Mesendoderm (in vitro differentiated cells): ENCODE data around the gene GNAS.
A peak's percentile ranks its signal among the peaks of the same experiment; 100 is the strongest.

ENCODE experiments used
- DNase-seq: peaks from one replicate; pipeline ENCODE4 v3.0.0; 2013
- H2AK5ac ChIP-seq: 2 replicates; pipeline ENCODE4 v1.6.1; 2013; ENCODE audit warnings: low read length, inconsistent platforms
- H2BK120ac ChIP-seq: 2 replicates; pipeline ENCODE4 v1.6.1; 2013; ENCODE audit warnings: low read depth, mild to moderate bottlenecking, low read length, moderate library complexity, mixed read lengths
- H2BK15ac ChIP-seq: replicated peaks from 2 replicates; pipeline ENCODE4 v1.6.1; 2013; ENCODE audit warnings: low read depth, mild to moderate bottlenecking, moderate library complexity
- H2BK5ac ChIP-seq: 2 replicates; pipeline ENCODE4 v1.6.1; 2013; ENCODE audit warnings: low read length, inconsistent platforms
- H3K18ac ChIP-seq: 2 replicates; pipeline ENCODE4 v1.6.1; 2013; ENCODE audit warnings: mild to moderate bottlenecking, low read length, mixed read lengths
- H3K23ac ChIP-seq: one replicate; pipeline ENCODE4 v1.6.1; 2013; ENCODE audit warnings: low read length
- H3K27ac ChIP-seq: 2 replicates; pipeline ENCODE4 v1.5.1; 2013; ENCODE audit warnings: low read depth, mild to moderate bottlenecking, inconsistent platforms, low read length, moderate library complexity
- H3K27me3 ChIP-seq: 2 replicates; pipeline ENCODE4 v1.6.1; 2013; ENCODE audit warnings: low read length, control low read depth, mild to moderate bottlenecking, inconsistent platforms; ENCODE audit not compliant: insufficient read depth, poor library complexity
- H3K36me3 ChIP-seq: 2 replicates; pipeline ENCODE4 v1.6.1; 2013; ENCODE audit warnings: low read length, inconsistent platforms; ENCODE audit not compliant: control insufficient read depth, insufficient read depth
- H3K4ac ChIP-seq: one replicate; pipeline ENCODE4 v1.6.1; 2013; ENCODE audit warnings: low read depth, mild to moderate bottlenecking, low read length, moderate library complexity
- H3K4me1 ChIP-seq: 2 replicates; pipeline ENCODE4 v1.6.1; 2013; ENCODE audit warnings: low read depth, low read length, inconsistent platforms; ENCODE audit not compliant: control insufficient read depth
- H3K4me2 ChIP-seq: 2 replicates; pipeline ENCODE4 v1.6.1; 2013; ENCODE audit warnings: low read length
- H3K4me3 ChIP-seq: 2 replicates; pipeline ENCODE4 v1.5.1; 2013; ENCODE audit warnings: mild to moderate bottlenecking, low read length
- H3K56ac ChIP-seq: one replicate; pipeline ENCODE4 v1.6.1; 2013; ENCODE audit warnings: low read length
- H3K79me1 ChIP-seq: 2 replicates; pipeline ENCODE4 v1.6.1; 2013; ENCODE audit warnings: low read length, inconsistent platforms
- H3K79me2 ChIP-seq: 2 replicates; pipeline ENCODE4 v1.6.1; 2013; ENCODE audit warnings: mild to moderate bottlenecking, low read length; ENCODE audit not compliant: control insufficient read depth, insufficient read depth
- H3K9ac ChIP-seq: 2 replicates; pipeline ENCODE4 v1.6.1; 2013; ENCODE audit warnings: low read length, inconsistent platforms
- H4K5ac ChIP-seq: one replicate; pipeline ENCODE4 v1.6.1; 2013; ENCODE audit warnings: low read length
- H4K8ac ChIP-seq: one replicate; pipeline ENCODE4 v1.6.1; 2013; ENCODE audit warnings: low read depth, mild to moderate bottlenecking, control low read depth, low read length, moderate library complexity
- WGBS: extraction: QIAGEN DNeasy Blood & Tissue Kit; methylation state at CpG from one replicate; pipeline ENCODE4 v1.1.7; 2013; ENCODE audit warnings: low lambda C conversion rate, missing lambda C conversion rate; ENCODE audit not compliant: insufficient coverage; ENCODE audit errors: extremely low coverage; 5-methylcytosine and 5-hydroxymethylcytosine counted together

Gene GNAS

DNA sequence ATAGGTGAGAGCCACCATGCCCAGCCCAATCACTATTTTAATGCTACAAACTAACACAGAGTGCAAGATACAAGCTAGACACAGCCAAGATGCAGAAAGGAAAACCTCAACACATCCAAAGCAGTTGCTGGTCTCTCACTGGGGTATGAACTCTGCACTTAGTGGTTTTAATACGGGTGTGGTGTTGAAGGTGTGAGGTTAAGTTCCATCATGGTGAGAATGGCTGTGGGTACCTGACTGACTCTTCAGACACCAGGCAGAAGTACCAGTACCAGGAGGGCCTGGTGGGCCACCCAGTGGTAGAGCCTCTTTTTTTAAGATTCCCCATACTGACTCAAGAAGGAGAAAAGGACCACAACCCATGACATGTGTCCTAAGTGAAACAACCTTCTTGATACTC, 14.8 kb upstream of the GNAS start:
- no peak for DNase-seq
- Histone ChIP-seq H3K23ac (no peak overlapping the region), H3K4me2 (no peak overlapping the region), H3K27ac (no peak overlapping the region), H3K18ac (no peak overlapping the region), H2BK5ac (no peak overlapping the region), H2BK15ac (no peak overlapping the region), H3K4me1 (peaks cover 2% of the 10 kb centered on the region), H3K4ac (no peak overlapping the region), H4K5ac (no peak overlapping the region), H2AK5ac (no peak overlapping the region), H3K36me3 (peaks cover 2% of the 10 kb centered on the region), H3K4me3 (no peak overlapping the region), H2BK120ac (no peak overlapping the region), H3K79me2 (peaks cover 69% of the 10 kb centered on the region), H3K9ac (no peak overlapping the region), H3K79me1 (no peaks in the 10 kb centered on the region), H3K27me3 (peaks cover 7% of the 10 kb centered on the region), H4K8ac (no peak overlapping the region), H3K56ac (no peak overlapping the region)
- WGBS = no CpG with 5 or more reads among the region's 1 CpG

- DNase-seq = no peak
- Histone ChIP-seq H3K4me2 (no peak overlapping the region), H3K4ac (no peak overlapping the region), H3K9ac (no peak overlapping the region), H3K27ac (no peak overlapping the region), H3K18ac (no peak overlapping the region), H3K56ac (no peak overlapping the region), H4K8ac (no peak overlapping the region), H3K27me3 (peaks cover 7% of the 10 kb centered on the region), H2BK120ac (no peak overlapping the region), H3K79me1 (no peaks in the 10 kb centered on the region), H3K23ac (no peak overlapping the region), H3K4me1 (peaks cover 4% of the 10 kb centered on the region), H2BK5ac (no peak overlapping the region), H3K36me3 (peaks cover 2% of the 10 kb centered on the region), H2AK5ac (no peak overlapping the region), H3K79me2 (peaks cover 67% of the 10 kb centered on the region), H4K5ac (no peak overlapping the region), H2BK15ac (no peak overlapping the region), H3K4me3 (no peak overlapping the region)
- WGBS = no CpG with 5 or more reads among the region's 4 CpGs
Observed at GRCh38 chr20:58838174-58838573, 14.3 kb upstream of the GNAS start.

- Histone ChIP-seq H2BK120ac (no peak overlapping the region), H3K27ac (no peak overlapping the region), H3K23ac (no peak overlapping the region), H3K4me3 (no peak overlapping the region), H3K79me2 (peaks cover 67% of the 10 kb centered on the region), H3K4me2 (peak overlapping the region; percentile 62), H2BK15ac (no peak overlapping the region), H3K56ac (no peak overlapping the region), H2BK5ac (no peak overlapping the region), H3K79me1 (no peaks in the 10 kb centered on the region), H3K4me1 (peaks cover 4% of the 10 kb centered on the region), H4K8ac (no peak overlapping the region), H3K9ac (peak overlapping the region; percentile 6), H3K18ac (no peak overlapping the region), H3K4ac (no peak overlapping the region), H4K5ac (no peak overlapping the region), H3K36me3 (peaks cover 2% of the 10 kb centered on the region), H2AK5ac (no peak overlapping the region), H3K27me3 (peaks cover 7% of the 10 kb centered on the region)
- no CpG with 5 or more reads among the region's 27 CpGs for WGBS
- peak; percentile 69 for DNase-seq
Observed at GRCh38 chr20:58839474-58839874, 13.0 kb upstream of the GNAS start.

DNA sequence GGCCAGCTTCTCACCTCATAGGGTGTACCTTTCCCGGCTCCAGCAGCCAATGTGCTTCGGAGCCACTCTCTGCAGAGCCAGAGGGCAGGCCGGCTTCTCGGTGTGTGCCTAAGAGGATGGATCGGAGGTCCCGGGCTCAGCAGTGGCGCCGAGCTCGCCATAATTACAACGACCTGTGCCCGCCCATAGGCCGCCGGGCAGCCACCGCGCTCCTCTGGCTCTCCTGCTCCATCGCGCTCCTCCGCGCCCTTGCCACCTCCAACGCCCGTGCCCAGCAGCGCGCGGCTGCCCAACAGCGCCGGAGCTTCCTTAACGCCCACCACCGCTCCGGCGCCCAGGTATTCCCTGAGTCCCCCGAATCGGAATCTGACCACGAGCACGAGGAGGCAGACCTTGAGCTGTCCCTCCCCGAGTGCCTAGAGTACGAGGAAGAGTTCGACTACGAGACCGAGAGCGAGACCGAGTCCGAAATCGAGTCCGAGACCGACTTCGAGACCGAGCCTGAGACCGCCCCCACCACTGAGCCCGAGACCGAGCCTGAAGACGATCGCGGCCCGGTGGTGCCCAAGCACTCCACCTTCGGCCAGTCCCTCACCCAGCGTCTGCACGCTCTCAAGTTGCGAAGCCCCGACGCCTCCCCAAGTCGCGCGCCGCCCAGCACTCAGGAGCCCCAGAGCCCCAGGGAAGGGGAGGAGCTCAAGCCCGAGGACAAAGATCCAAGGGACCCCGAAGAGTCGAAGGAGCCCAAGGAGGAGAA, 12.3 kb upstream of the GNAS start:
- H3K4me2 ChIP-seq = peak overlapping the region; percentile 62
- H3K4ac ChIP-seq = no peak overlapping the region
- no peak overlapping the region for H3K18ac ChIP-seq
- no peak overlapping the region for H2BK120ac ChIP-seq
- H3K79me2 ChIP-seq = peaks cover 67% of the 10 kb centered on the region
- no peak overlapping the region for H2BK15ac ChIP-seq
- peaks cover 3% of the 10 kb centered on the region for H3K36me3 ChIP-seq
- H2AK5ac ChIP-seq = no peak overlapping the region
- H3K23ac ChIP-seq = peak overlapping the region; percentile 37
- no peak overlapping the region for H4K5ac ChIP-seq
- no peaks in the 10 kb centered on the region for H3K79me1 ChIP-seq
- peak overlapping the region; percentile 66 for H3K56ac ChIP-seq
- H3K9ac ChIP-seq = peak overlapping the region; percentile 22
- H3K4me3 ChIP-seq = peak overlapping the region; percentile 11
- WGBS = no CpG with 5 or more reads among the region's 67 CpGs
- H4K8ac ChIP-seq = no peak overlapping the region
- H3K27ac ChIP-seq = no peak overlapping the region
- H3K4me1 ChIP-seq = peaks cover 6% of the 10 kb centered on the region
- peaks cover 7% of the 10 kb centered on the region for H3K27me3 ChIP-seq
- H2BK5ac ChIP-seq = no peak overlapping the region
- peak; percentile 36 for DNase-seq

DNA sequence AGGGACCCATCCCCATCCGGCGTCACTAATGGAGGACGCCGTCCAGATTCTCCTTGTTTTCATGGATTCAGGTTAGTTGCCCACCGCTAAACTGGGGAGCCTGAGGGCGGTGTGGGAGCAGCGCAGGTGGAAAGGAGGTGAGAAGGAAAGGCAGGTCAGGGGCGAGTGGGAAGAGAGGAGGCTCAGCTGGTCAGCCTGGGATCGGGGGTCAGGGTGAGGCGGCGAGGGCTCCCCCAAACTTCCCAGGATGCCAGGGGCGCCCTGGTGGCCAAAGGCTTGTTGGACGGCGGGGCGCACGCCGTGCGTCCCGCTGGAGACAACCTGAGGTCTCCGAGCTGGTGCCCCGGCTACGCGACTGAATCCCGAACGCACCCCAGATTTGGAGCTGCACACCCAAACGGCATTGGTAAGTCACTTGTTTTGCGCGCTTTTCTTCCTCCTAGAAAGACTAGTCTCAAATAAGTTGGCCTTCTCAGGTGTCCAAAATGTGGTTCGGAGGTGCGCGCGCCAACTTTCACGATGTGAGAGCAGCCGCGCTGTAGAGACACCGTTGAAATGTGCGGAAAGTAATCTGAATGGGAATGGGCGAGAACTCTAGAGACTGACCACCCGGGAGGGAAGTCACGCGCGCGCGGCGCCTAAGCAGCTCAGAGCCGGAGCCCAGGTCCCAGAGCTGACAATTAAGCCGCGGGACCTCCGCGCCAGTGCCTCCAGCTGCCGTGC, 11.5 kb upstream of the GNAS start:
- H3K27me3 ChIP-seq = peaks cover 7% of the 10 kb centered on the region
- H3K4me3 ChIP-seq = no peak overlapping the region
- H3K36me3 ChIP-seq = peaks cover 3% of the 10 kb centered on the region

More for the DNA sequence above, 11.5 kb upstream of the GNAS start:
- H3K9ac ChIP-seq = no peak overlapping the region
- H3K79me2 ChIP-seq = peaks cover 67% of the 10 kb centered on the region
- no peaks in the 10 kb centered on the region for H3K79me1 ChIP-seq
- H2BK5ac ChIP-seq = no peak overlapping the region
- no peak for DNase-seq
- no CpG with 5 or more reads among the region's 51 CpGs for WGBS
- no peak overlapping the region for H4K8ac ChIP-seq
- H2BK120ac ChIP-seq = no peak overlapping the region
- H2BK15ac ChIP-seq = no peak overlapping the region
- H4K5ac ChIP-seq = no peak overlapping the region
- H3K27ac ChIP-seq = no peak overlapping the region
- H3K4me2 ChIP-seq = peak overlapping the region; percentile 47
- no peak overlapping the region for H3K56ac ChIP-seq
- no peak overlapping the region for H3K4ac ChIP-seq
- H3K4me1 ChIP-seq = peaks cover 6% of the 10 kb centered on the region
- no peak overlapping the region for H3K18ac ChIP-seq
- H2AK5ac ChIP-seq = no peak overlapping the region
- H3K23ac ChIP-seq = peak overlapping the region; percentile 3
